HCT116 (cell line): ENCODE measurements around the gene ETV5. TPM values are rescaled to one million over a fixed set of nuclear protein-coding genes. Genes with fewer than 3 reads are reported as not detected.

Experiments used
- ATAC-seq: fragments of 200-7000 bp; cut with Tn5 transposase; 2 replicates; pipeline ENCODE4 v1.9.1; 2020; ENCODE audit warnings: mild to moderate bottlenecking, moderate library complexity
- BruUV-seq: library from RNA; stranded (reverse); fragments of 400-500 nt; replicated peaks from 2 replicates; lab custom pipeline; 2021; lab: Mats Ljungman, UMichigan
- CTCF ChIA-PET: fragments of 300-600 bp; sonication (Branson Sonifier 250); formaldehyde crosslinking; loops from one replicate; lab custom pipeline; 2021; ENCODE audit warnings: antibody characterized with exemption; lab: Charles Lee
- POLR2A ChIA-PET: fragments of 300-600, 350-600 bp; sonication (Branson Sonifier 250); formaldehyde crosslinking; loops from one replicate; lab custom pipeline; 2021; ENCODE audit warnings: antibody characterized with exemption; lab: Charles Lee
- RAD21 ChIA-PET, 2 experiments: fragments of 300-600 bp; sonication (Branson Sonifier 250); formaldehyde crosslinking; loops; one replicate each; lab custom pipeline; 2023; ENCODE audit warnings: low total read pairs in 2 of 2; ENCODE audit not compliant: uncharacterized antibody in 2 of 2, unreplicated experiment in 2 of 2, low non-redundant PET in 1 of 2; lab: Charles Lee
- DNase-seq: peaks from one replicate; pipeline ENCODE4 v3.0.0-alpha.2; 2010; ENCODE audit warnings: low read depth, low spot score
- H2AFZ ChIP-seq: fragments of 200-600 bp; shearing (Covaris generic), sonication (generic); 2 replicates; pipeline ENCODE4 v1.6.1; 2017; ENCODE audit warnings: low read depth, mixed run types, mixed read lengths, antibody characterized with exemption, low read length; ENCODE audit not compliant: poor library complexity, severe bottlenecking
- H3K27ac ChIP-seq: 2 replicates; pipeline ENCODE4 v1.5.1; 2012; ENCODE audit warnings: low read depth, low read length
- H3K27me3 ChIP-seq: fragments of 200-600 bp; sonication (generic); 2 replicates; pipeline ENCODE4 v1.6.1; 2016; ENCODE audit warnings: mixed run types, low read length, mixed read lengths; ENCODE audit not compliant: insufficient read depth
- H3K36me3 ChIP-seq, 2 experiments: fragments of 200-500 bp in 1 of 2; fragments of 200-600 bp in 1 of 2; sonication (Bioruptor generic) in 1 of 2; sonication (generic) in 1 of 2; 2 replicates each; pipeline versions ENCODE4 v1.5.1 to v1.6.1; 2014 to 2016; ENCODE audit warnings: low read length in 2 of 2, inconsistent platforms in 1 of 2, mixed read lengths in 1 of 2, mixed run types in 1 of 2; ENCODE audit not compliant: insufficient read depth in 2 of 2, control insufficient read depth in 1 of 2
- H3K4me1 ChIP-seq, 2 experiments: fragments of 200-600 bp in 1 of 2; sonication (generic) in 1 of 2; 2 replicates each; pipeline versions ENCODE4 v1.5.1 to v1.6.1; 2012 to 2017; ENCODE audit warnings: low read length in 2 of 2, inconsistent platforms in 1 of 2, mild to moderate bottlenecking in 1 of 2, mixed read lengths in 1 of 2, mixed run types in 1 of 2, moderate library complexity in 1 of 2; ENCODE audit not compliant: insufficient read depth in 2 of 2, control insufficient read depth in 1 of 2
- H3K4me2 ChIP-seq: fragments of 200-600 bp; sonication (generic); 2 replicates; pipeline ENCODE4 v1.6.1; 2017; ENCODE audit warnings: mixed run types, low read length, mixed read lengths
- H3K4me3 ChIP-seq, 2 experiments: fragments of 200-600 bp in 1 of 2; sonication (generic) in 1 of 2; replicated peaks in 1 of 2; 2 replicates each; pipeline ENCODE4 v1.5.1; 2011 to 2016; ENCODE audit warnings: low read length in 2 of 2, control low read depth in 1 of 2, low read depth in 1 of 2, mild to moderate bottlenecking in 1 of 2, mixed read lengths in 1 of 2, mixed run types in 1 of 2
- H3K79me2 ChIP-seq: fragments of 200-600 bp; sonication (generic); 2 replicates; pipeline ENCODE4 v1.6.1; 2017; ENCODE audit warnings: mild to moderate bottlenecking, mixed run types, low read length, moderate library complexity, mixed read lengths; ENCODE audit not compliant: insufficient read depth
- H3K9ac ChIP-seq: fragments of 200-600 bp; sonication (generic); 2 replicates; pipeline ENCODE4 v1.6.1; 2016; ENCODE audit warnings: low read length, mixed read lengths
- H3K9me2 ChIP-seq: fragments of 200-600 bp; sonication (generic), shearing (Covaris generic); 2 replicates; pipeline ENCODE4 v1.6.1; 2017; ENCODE audit warnings: mixed run types, mild to moderate bottlenecking, moderate library complexity; ENCODE audit not compliant: insufficient read depth
- H3K9me3 ChIP-seq, 2 experiments: fragments of 200-500 bp in 1 of 2; fragments of 200-600 bp in 1 of 2; sonication (Bioruptor generic) in 1 of 2; sonication (generic) in 1 of 2; 2 replicates each; pipeline ENCODE4 v1.6.1; 2014 to 2017; ENCODE audit warnings: low read length in 2 of 2, mixed read lengths in 2 of 2, inconsistent platforms in 1 of 2, low read depth in 1 of 2, mild to moderate bottlenecking in 1 of 2, mixed run types in 1 of 2, moderate library complexity in 1 of 2; ENCODE audit not compliant: control insufficient read depth in 1 of 2, insufficient read depth in 1 of 2
- H4K20me1 ChIP-seq: fragments of 200-600 bp; sonication (generic), shearing (Covaris generic); 2 replicates; pipeline ENCODE4 v1.6.1; 2017; ENCODE audit warnings: mixed run types, mild to moderate bottlenecking, moderate library complexity; ENCODE audit not compliant: insufficient read depth
- CBX3 ChIP-seq: IDR thresholded peaks from 2 replicates; pipeline ENCODE4 v1.6.1; 2012; ENCODE audit warnings: low read depth
- CEBPB ChIP-seq: IDR thresholded peaks from 2 replicates; pipeline ENCODE4 v1.6.1; 2012; ENCODE audit warnings: low read depth
- CTCF ChIP-seq, 3 experiments: fragments of 200-600 bp in 1 of 3; sonication (generic) in 1 of 3; IDR thresholded peaks in 2 of 3; conservative IDR thresholded peaks in 1 of 3; 2 replicates each; pipeline ENCODE4 v1.5.1; 2012 to 2017; ENCODE audit warnings: low read depth in 2 of 3, low read length in 2 of 3, antibody characterized with exemption in 1 of 3, borderline replicate concordance in 1 of 3, control low read depth in 1 of 3, mild to moderate bottlenecking in 1 of 3, mixed read lengths in 1 of 3, mixed run types in 1 of 3, moderate library complexity in 1 of 3; ENCODE audit not compliant: insufficient read depth in 1 of 3
- EGR1 ChIP-seq: IDR thresholded peaks from 2 replicates; pipeline ENCODE4 v1.6.1; 2012; ENCODE audit warnings: low read depth
- ELF1 ChIP-seq: IDR thresholded peaks from 2 replicates; pipeline ENCODE4 v1.6.1; 2012; ENCODE audit warnings: low read depth, borderline replicate concordance
- JUND ChIP-seq: IDR thresholded peaks from 2 replicates; pipeline ENCODE4 v1.6.1; 2012
- MAX ChIP-seq: IDR thresholded peaks from 2 replicates; pipeline ENCODE4 v1.6.1; 2012
- POLR2AphosphoS5 ChIP-seq: IDR thresholded peaks from 2 replicates; pipeline ENCODE4 v1.6.1; 2011; ENCODE audit warnings: mild to moderate bottlenecking, low read depth, low read length, moderate library complexity
- SIN3A ChIP-seq: IDR thresholded peaks from 2 replicates; pipeline ENCODE4 v1.6.1; 2012; ENCODE audit warnings: low read depth
- SP1 ChIP-seq: IDR thresholded peaks from 2 replicates; pipeline ENCODE4 v1.6.1; 2012; ENCODE audit warnings: low read depth
- SRF ChIP-seq: IDR thresholded peaks from 2 replicates; pipeline ENCODE4 v1.6.1; 2012; ENCODE audit warnings: low read depth
- TCF7L2 ChIP-seq: IDR thresholded peaks from 2 replicates; pipeline ENCODE4 v1.7.0; 2011; ENCODE audit warnings: borderline replicate concordance, inconsistent platforms; ENCODE audit not compliant: insufficient read depth, insufficient read length; ENCODE audit errors: extremely low read depth
- YY1 ChIP-seq: IDR thresholded peaks from 2 replicates; pipeline ENCODE4 v1.6.1; 2011; ENCODE audit warnings: low read length, low read depth, moderate library complexity, mild to moderate bottlenecking; ENCODE audit not compliant: insufficient replicate concordance; ENCODE audit errors: extremely low read depth
- ZBTB33 ChIP-seq: IDR thresholded peaks from 2 replicates; pipeline ENCODE4 v1.6.1; 2011; ENCODE audit warnings: mild to moderate bottlenecking, low read length, moderate library complexity; ENCODE audit not compliant: insufficient replicate concordance; ENCODE audit errors: extremely low read depth
- ZNF274 ChIP-seq: fragments of 200-500 bp; sonication (Bioruptor generic); IDR thresholded peaks from 2 replicates; pipeline ENCODE4 v1.6.1; 2014; ENCODE audit warnings: mild to moderate bottlenecking, low read depth, low read length, inconsistent platforms
- intact Hi-C: fragments of 100-400 bp; cut with micrococcal nuclease; formaldehyde crosslinking; loops from 2 replicates; pipeline ENCODE4 v1.10.0; 2022
- total RNA-seq: library from RNA; stranded (reverse); gene quantifications from one replicate; pipeline ENCODE4 v1.2.1, GENCODE V29; 2021; ENCODE audit not compliant: unreplicated experiment

The ETV5 gene
- total RNA-seq, 1 experiment from 2014 or later, result 89.7 TPM

- TF ChIP-seq YY1, result no peak
Observed at GRCh38 chr3:186084264-186084663, 24.6 kb downstream of the ETV5 start (continued).

- Histone ChIP-seq H3K4me1 (no peaks in the 10 kb centered on the region), H4K20me1 (no peaks in the 10 kb centered on the region), H3K36me3 (peaks cover 7 to 9% of the 10 kb centered on the region in 2 experiments; a peak in 2 of 4 replicates), H3K4me2 (no peak overlapping the region), H3K9me3 (no peaks in the 10 kb centered on the region), H2AFZ (no peak overlapping the region), H3K9me2 (no peaks in the 10 kb centered on the region), H3K9ac (no peak overlapping the region), H3K79me2 (no peaks in the 10 kb centered on the region), H3K27me3 (no peaks in the 10 kb centered on the region)
- DNase-seq (no peak), ATAC-seq (no peak)
- intact Hi-C loops, result no loop called here
- BruUV-seq, result no TSS peak
- ChIA-PET CTCF (no interaction called here), POLR2A (interaction anchor here (0.6 kb wide), 1 partner anchor 21 kb away, joined by 3 read pairs; no protein-coding TSS in a partner anchor), RAD21 (no interaction called here)
- no peak for TF ChIP-seq POLR2AphosphoS5
- TF ChIP-seq ELF1, result no peak
- TF ChIP-seq YY1, result no peak
- no peak for TF ChIP-seq JUND
- TF ChIP-seq CBX3, result no peak
- no peak for TF ChIP-seq CEBPB
- TF ChIP-seq, all 23 proteins: peak for 0
- Histone ChIP-seq H3K27ac (no peak overlapping the region), H3K4me3 (no peak overlapping the region)
Observed at GRCh38 chr3:186083746-186084145, 25.1 kb downstream of the ETV5 start.

GRCh38 chr3:186082150-186082549 is 26.7 kb downstream of the ETV5 start:
- H3K79me2 ChIP-seq, result no peaks in the 10 kb centered on the region
- H3K27ac ChIP-seq, result no peak overlapping the region
- no peaks in the 10 kb centered on the region for H3K27me3 ChIP-seq
- POLR2A ChIA-PET, result no interaction called here
- H3K9me2 ChIP-seq, result no peaks in the 10 kb centered on the region
- H3K4me3 ChIP-seq, result no peak overlapping the region
- no peak overlapping the region for H3K9ac ChIP-seq
- ATAC-seq, result no peak
- BruUV-seq, result no TSS peak
- no peak for DNase-seq
- intact Hi-C loops, result no loop called here
- RAD21 ChIA-PET, result no interaction called here
- no peak overlapping the region for H2AFZ ChIP-seq
- H3K4me2 ChIP-seq, result no peak overlapping the region
- H3K4me1 ChIP-seq, result no peaks in the 10 kb centered on the region
- H3K9me3 ChIP-seq, result no peaks in the 10 kb centered on the region
- H4K20me1 ChIP-seq, result no peaks in the 10 kb centered on the region
- CTCF ChIA-PET, result no interaction called here
- H3K36me3 ChIP-seq, result peaks cover 7 to 9% of the 10 kb centered on the region in 2 experiments; a peak in 2 of 4 replicates
- TF ChIP-seq TCF7L2 (no peak), EGR1 (no peak), CTCF (IDR thresholded peaks at IDR 0.05 in 2 of 3, conservative IDR thresholded peaks at IDR 0.05 in 1 of 3; ENCODE audit: borderline replicate concordance in 1 of 3, insufficient read depth in 1 of 3, low read depth in 2 of 3, low read length in 2 of 3) (no peak), SRF (no peak), ZBTB33 (no peak), SIN3A (no peak), ZNF274 (no peak), MAX (no peak), POLR2AphosphoS5 (no peak), SP1 (no peak)
